GM20000 (cell line): ENCODE data around the gene DENND1A.

Source experiments
- DNase-seq: peaks from one replicate; pipeline ENCODE4 v3.0.0; 2012; ENCODE audit warnings: low spot score
- CTCF ChIP-seq: IDR thresholded peaks from 2 replicates; pipeline ENCODE4 v1.5.1; 2012; ENCODE audit warnings: mild to moderate bottlenecking, control low read depth; ENCODE audit errors: extremely low read depth, missing control alignments

The DENND1A gene

DNA sequence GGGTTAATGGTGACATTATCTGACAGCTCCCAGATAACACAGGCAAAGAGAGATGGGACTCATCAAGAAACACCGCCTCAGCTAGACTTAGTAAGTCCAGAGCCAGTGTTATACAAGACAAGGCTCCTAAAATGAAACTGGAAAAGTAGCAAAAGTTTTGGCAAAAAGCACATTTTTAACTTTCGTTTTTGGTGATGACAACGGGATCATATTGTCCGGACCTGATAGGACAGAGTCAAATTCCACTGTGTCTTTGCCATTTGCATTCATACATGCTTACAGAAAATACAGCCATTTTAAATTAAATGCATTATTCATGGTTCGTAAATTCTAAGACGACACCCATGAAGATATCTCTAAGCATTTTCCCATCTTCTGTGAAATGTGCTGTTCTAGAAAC is 421.9 kb downstream of the DENND1A start:
- no peak for DNase-seq
- no peak for TF ChIP-seq CTCF

DNA sequence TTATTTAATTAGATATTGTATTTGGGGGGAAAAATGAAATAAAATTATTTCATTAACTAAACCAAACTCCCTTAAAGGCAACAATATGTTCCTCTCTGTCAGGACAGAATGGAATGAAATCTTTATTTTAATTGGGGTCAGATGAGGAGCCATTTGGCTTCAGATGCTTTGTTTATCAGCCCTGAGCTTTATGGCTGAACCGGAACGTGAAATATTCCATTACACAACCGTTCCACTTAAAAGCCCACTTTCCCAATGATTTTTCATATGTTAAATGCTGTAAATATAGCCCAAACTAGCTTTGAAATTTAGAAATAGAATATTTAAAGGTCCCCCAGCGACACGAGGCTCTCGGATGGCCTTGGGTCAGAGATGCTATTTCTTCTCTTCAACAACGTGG is 424.4 kb downstream of the DENND1A start:
- no peak for DNase-seq
- TF ChIP-seq CTCF, result no peak

DNA sequence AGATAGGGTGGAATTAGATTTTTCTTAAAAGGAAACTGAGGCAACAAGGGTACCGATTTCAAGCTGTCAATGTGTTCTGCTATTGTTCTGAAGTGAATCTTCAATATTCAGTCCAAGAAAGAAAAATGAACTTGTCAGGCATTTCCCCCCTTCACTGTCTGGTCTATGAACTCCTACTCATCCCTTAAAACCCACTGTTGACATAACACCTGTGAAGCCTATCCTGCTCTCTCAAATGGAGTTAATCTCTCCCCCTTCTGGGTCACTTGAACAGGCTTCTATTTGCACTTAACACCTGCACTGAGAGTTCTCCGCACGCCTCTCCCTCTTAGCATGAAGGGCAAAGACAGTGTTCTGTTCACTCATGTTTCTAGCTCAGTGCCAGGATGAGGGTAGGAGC is 429.6 kb downstream of the DENND1A start:
- no peak for DNase-seq
- no peak for TF ChIP-seq CTCF

DNA sequence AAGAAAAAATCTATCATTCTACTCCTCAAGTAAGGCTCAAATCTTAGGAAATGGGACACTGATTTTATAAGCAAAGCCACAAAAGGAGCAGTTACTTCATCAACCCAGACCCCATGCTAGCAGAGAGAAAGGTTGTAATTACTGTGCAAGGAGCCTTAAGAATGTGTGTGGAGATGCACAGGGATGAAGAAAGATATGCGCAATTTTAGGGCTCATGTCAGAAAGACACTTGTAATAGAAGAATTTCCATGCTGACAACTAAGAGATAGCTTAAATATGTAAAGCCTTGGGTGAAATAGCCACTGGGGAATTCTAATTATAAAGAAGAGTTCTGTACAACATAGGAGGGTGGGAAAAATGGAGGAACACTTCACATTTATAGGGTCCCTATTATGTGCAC is 432.1 kb downstream of the DENND1A start:
- DNase-seq, result no peak
- no peak for TF ChIP-seq CTCF

GRCh38 chr9:123495731-123496130 is 434.2 kb downstream of the DENND1A start:
- no peak for DNase-seq
- no peak for TF ChIP-seq CTCF

DNA sequence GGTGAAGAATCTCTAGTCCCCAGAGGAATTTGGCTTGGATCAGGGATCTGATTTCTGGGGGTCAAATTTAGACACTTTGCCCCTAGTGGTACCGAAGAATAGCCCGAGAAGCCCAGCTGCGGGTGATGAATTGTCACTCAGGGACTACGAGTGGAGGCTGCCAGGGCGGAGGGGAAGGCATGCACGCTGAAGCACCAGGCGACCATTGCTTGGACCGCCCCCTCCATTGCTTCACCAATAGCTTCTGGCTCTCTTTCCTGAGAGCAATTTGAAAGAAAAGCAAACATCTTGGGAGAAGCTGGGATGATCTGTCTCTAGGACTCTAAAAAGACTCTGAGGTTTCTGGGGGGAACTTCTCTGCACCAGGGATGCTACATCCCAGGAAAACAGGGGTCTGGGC is 436.3 kb downstream of the DENND1A start:
- DNase-seq, result no peak
- no peak for TF ChIP-seq CTCF

- TF ChIP-seq CTCF, result no peak
- no peak for DNase-seq
These were observed 439.2 kb downstream of the DENND1A start for GRCh38 chr9:123490688-123491087.
